Measurements from ENCODE around the gene FOXC2.

FOXC2 gene

DNA sequence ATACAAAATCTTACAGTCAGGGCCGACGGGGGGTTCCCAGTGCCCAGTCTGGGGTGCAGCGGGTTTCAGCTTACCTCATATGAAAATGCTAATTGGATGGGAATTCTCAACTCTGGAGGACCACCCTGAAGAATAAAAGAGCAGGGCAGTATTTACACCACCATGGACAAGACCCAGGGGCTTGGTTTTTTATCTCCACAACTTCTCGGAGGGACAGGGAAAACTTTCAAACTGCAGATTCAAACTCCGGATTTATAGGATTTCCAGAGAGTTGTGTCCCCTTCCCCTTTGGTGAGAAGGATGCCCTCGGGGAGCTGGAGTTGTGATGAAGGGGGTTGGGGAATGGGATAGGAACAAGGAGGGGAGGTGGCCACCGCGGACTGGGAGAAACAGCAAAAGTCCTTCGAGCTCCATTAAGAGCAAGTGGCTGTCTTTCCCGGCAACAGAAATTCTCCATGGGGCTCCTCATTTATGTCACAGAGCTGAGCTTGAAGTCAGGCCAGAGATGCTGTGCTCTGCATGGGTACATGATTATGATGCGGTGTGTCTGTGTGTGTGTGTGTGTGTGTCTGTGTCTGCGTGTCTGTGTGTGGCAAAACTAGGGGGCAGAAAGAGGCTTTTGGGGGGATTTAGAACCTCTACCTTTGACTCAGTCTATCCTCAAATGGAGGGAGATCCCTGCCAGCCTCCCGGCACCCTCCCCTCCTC lies 27.4 kb downstream of the FOXC2 start:
- Histone ChIP-seq H3K9ac (ENCODE audit: low read depth, low read length) (no peak overlapping the region), H2AFZ (ENCODE audit: low read depth, low read length) (no peak overlapping the region), H3K4me2 (ENCODE audit: insufficient read depth, low read length) (no peak overlapping the region), H3K9me3 (ENCODE audit: insufficient read depth, low read length, severe bottlenecking) (no peaks in the 10 kb centered on the region), H3K27me3 (ENCODE audit: insufficient read depth, low read length, poor library complexity) (peaks cover 28% of the 10 kb centered on the region), H3K36me3 (ENCODE audit: insufficient read depth, low read length) (no peaks in the 10 kb centered on the region), H3K27ac (ENCODE audit: low read length) (no peak overlapping the region), H3K79me2 (ENCODE audit: insufficient read depth, low read length) (no peaks in the 10 kb centered on the region), H3K4me3 (ENCODE audit: low read depth in 1 of 2, low read length in 2 of 2) (no peak overlapping the region), H4K20me1 (ENCODE audit: insufficient read depth, low read length) (no peaks in the 10 kb centered on the region), H3K4me1 (ENCODE audit: insufficient read depth, low read length) (no peaks in the 10 kb centered on the region)
- TF ChIP-seq, protein P1, sequence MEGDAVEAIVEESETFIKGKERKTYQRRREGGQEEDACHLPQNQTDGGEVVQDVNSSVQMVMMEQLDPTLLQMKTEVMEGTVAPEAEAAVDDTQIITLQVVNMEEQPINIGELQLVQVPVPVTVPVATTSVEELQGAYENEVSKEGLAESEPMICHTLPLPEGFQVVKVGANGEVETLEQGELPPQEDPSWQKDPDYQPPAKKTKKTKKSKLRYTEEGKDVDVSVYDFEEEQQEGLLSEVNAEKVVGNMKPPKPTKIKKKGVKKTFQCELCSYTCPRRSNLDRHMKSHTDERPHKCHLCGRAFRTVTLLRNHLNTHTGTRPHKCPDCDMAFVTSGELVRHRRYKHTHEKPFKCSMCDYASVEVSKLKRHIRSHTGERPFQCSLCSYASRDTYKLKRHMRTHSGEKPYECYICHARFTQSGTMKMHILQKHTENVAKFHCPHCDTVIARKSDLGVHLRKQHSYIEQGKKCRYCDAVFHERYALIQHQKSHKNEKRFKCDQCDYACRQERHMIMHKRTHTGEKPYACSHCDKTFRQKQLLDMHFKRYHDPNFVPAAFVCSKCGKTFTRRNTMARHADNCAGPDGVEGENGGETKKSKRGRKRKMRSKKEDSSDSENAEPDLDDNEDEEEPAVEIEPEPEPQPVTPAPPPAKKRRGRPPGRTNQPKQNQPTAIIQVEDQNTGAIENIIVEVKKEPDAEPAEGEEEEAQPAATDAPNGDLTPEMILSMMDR (IDR thresholded peaks at IDR 0.05; ENCODE audit: borderline replicate concordance, extremely low read depth, low read length, poor library complexity, severe bottlenecking): no peak
- TF ChIP-seq EZH2 (IDR thresholded peaks at IDR 0.05; ENCODE audit: borderline replicate concordance, low read depth, low read length, severe bottlenecking): no peak
- DNase-seq (no peak), ATAC-seq (ENCODE audit: insufficient read depth, low read depth) (no peak)

DNA sequence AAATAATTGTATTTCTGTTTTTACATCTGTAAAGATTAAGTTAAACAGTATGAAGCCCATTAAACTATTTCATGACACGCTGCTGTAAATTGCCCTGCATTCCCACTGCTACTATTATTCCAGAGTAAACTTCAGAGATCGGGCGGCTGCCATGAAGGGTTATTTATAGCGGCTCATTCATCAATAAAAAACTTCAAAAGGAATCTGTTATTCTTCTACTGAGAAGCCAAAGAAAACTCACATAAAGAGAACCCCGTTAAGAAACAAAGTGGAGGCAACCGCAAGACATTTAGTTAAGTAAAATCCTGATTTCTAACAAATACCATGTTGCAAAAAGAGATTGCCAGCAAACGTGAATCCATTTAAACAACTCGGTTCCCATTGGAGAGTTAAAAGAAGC lies 28.1 kb downstream of the FOXC2 start:
- no peak overlapping the region for H3K9ac ChIP-seq (ENCODE audit: low read depth, low read length)
- DNase-seq (no peak), ATAC-seq (ENCODE audit: insufficient read depth, low read depth) (no peak)
- no peak for TF ChIP-seq EZH2 (IDR thresholded peaks at IDR 0.05; ENCODE audit: borderline replicate concordance, low read depth, low read length, severe bottlenecking)
- TF ChIP-seq, protein P1 (IDR thresholded peaks at IDR 0.05; ENCODE audit: borderline replicate concordance, extremely low read depth, low read length, poor library complexity, severe bottlenecking): no peak
- H3K4me1 ChIP-seq (ENCODE audit: insufficient read depth, low read length): no peaks in the 10 kb centered on the region
- H4K20me1 ChIP-seq (ENCODE audit: insufficient read depth, low read length): no peaks in the 10 kb centered on the region
- no peak overlapping the region for H3K27ac ChIP-seq (ENCODE audit: low read length)
- no peaks in the 10 kb centered on the region for H3K9me3 ChIP-seq (ENCODE audit: insufficient read depth, low read length, severe bottlenecking)
- H3K4me2 ChIP-seq (ENCODE audit: insufficient read depth, low read length): no peak overlapping the region
- peaks cover 28% of the 10 kb centered on the region for H3K27me3 ChIP-seq (ENCODE audit: insufficient read depth, low read length, poor library complexity)
- H2AFZ ChIP-seq (ENCODE audit: low read depth, low read length): no peak overlapping the region
- H3K36me3 ChIP-seq (ENCODE audit: insufficient read depth, low read length): no peaks in the 10 kb centered on the region
- H3K4me3 ChIP-seq (ENCODE audit: low read depth in 1 of 2, low read length in 2 of 2): no peak overlapping the region
- H3K79me2 ChIP-seq (ENCODE audit: insufficient read depth, low read length): no peaks in the 10 kb centered on the region

DNA sequence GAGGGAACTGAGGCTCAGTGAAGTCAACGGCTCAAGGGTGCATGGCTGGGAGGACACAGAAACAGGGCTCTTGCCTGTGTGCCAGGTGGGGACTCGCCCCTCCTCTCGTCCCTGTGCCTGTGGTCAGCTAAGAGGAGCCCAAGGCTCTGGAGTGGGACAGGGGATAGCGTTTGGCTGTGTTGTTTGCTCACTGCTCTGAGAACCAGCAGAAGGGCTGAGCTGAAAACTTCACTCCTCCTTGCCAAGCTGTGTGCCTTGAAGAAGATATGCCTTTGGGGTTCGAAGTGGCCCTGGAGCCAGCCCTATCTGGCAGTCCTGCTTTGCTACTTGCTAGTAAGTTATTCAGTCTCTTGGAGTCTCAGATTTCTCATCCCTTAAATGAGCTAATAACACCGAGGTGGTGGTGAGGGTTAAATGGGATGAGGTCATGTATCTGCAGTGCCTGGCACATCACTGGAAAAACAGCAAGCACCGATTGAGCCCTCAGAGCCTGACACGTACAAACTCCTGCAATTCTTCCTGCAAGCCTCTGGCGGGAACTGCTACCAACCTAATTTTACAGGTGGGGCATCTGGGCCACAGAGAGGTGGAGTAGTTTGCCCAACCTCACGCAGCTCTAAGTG lies 29.5 kb downstream of the FOXC2 start:
- H4K20me1 ChIP-seq (ENCODE audit: insufficient read depth, low read length): no peaks in the 10 kb centered on the region
- H3K9me3 ChIP-seq (ENCODE audit: insufficient read depth, low read length, severe bottlenecking): no peaks in the 10 kb centered on the region
- peaks cover 30% of the 10 kb centered on the region for H3K27me3 ChIP-seq (ENCODE audit: insufficient read depth, low read length, poor library complexity)
- DNase-seq (no peak), ATAC-seq (ENCODE audit: insufficient read depth, low read depth) (no peak)
- no peak overlapping the region for H3K4me2 ChIP-seq (ENCODE audit: insufficient read depth, low read length)
- H3K27ac ChIP-seq (ENCODE audit: low read length): no peak overlapping the region
- no peak overlapping the region for H3K4me3 ChIP-seq (ENCODE audit: low read depth in 1 of 2, low read length in 2 of 2)
- TF ChIP-seq, protein P1 (IDR thresholded peaks at IDR 0.05; ENCODE audit: borderline replicate concordance, extremely low read depth, low read length, poor library complexity, severe bottlenecking): no peak
- no peak for TF ChIP-seq EZH2 (IDR thresholded peaks at IDR 0.05; ENCODE audit: borderline replicate concordance, low read depth, low read length, severe bottlenecking)
- H3K36me3 ChIP-seq (ENCODE audit: insufficient read depth, low read length): no peaks in the 10 kb centered on the region
- no peak overlapping the region for H3K9ac ChIP-seq (ENCODE audit: low read depth, low read length)
- no peak overlapping the region for H2AFZ ChIP-seq (ENCODE audit: low read depth, low read length)
- H3K79me2 ChIP-seq (ENCODE audit: insufficient read depth, low read length): no peaks in the 10 kb centered on the region
- no peaks in the 10 kb centered on the region for H3K4me1 ChIP-seq (ENCODE audit: insufficient read depth, low read length)
